ENCODE measurements around the gene PIK3R4.

Gene PIK3R4

DNA sequence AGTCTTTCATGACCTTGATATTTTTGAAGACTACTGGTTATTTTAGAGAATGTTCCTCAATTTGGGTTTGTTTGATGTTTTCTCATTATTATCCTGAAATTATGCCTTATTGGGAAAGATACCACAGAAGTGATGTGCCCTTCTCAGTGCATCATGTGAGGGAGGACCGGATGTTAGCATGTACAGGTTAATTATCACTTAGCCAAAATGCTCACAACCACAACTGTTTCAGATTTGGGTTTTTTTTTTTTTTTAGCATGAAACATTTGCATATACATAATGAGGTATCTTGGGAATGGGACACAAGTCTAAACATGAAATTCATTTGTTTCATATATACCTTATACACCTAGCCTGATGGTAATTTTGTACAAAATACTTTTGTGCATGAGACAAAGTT, 59.8 kb downstream of the PIK3R4 start:
- no peak overlapping the region for H3K9ac ChIP-seq (ENCODE audit: low read depth, low read length, poor library complexity, severe bottlenecking)
- H3K4me1 ChIP-seq (ENCODE audit: insufficient read depth, low read length, poor library complexity, severe bottlenecking), result no peaks in the 10 kb centered on the region
- H3K4me2 ChIP-seq (ENCODE audit: low read depth, low read length, poor library complexity, severe bottlenecking), result no peak overlapping the region
- H3F3A ChIP-seq (ENCODE audit: low read depth), result no peaks in the 10 kb centered on the region
- no peak overlapping the region for H2AFZ ChIP-seq (ENCODE audit: low read length)
- H3K9me2 ChIP-seq (replicated peaks; ENCODE audit: low read depth, low read length), result no peaks in the 10 kb centered on the region
- H3K79me2 ChIP-seq (ENCODE audit: insufficient read depth, low read length), result no peaks in the 10 kb centered on the region
- H4K20me1 ChIP-seq (ENCODE audit: insufficient read depth, low read length, poor library complexity, severe bottlenecking), result no peaks in the 10 kb centered on the region
- peaks cover 62% of the 10 kb centered on the region; the same call in 1 of the 2 replicates for H3K36me3 ChIP-seq (ENCODE audit: insufficient read depth, low read length)
- TF ChIP-seq, protein P1, sequence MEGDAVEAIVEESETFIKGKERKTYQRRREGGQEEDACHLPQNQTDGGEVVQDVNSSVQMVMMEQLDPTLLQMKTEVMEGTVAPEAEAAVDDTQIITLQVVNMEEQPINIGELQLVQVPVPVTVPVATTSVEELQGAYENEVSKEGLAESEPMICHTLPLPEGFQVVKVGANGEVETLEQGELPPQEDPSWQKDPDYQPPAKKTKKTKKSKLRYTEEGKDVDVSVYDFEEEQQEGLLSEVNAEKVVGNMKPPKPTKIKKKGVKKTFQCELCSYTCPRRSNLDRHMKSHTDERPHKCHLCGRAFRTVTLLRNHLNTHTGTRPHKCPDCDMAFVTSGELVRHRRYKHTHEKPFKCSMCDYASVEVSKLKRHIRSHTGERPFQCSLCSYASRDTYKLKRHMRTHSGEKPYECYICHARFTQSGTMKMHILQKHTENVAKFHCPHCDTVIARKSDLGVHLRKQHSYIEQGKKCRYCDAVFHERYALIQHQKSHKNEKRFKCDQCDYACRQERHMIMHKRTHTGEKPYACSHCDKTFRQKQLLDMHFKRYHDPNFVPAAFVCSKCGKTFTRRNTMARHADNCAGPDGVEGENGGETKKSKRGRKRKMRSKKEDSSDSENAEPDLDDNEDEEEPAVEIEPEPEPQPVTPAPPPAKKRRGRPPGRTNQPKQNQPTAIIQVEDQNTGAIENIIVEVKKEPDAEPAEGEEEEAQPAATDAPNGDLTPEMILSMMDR (conservative IDR thresholded peaks at IDR 0.05; ENCODE audit: low read length), result no peak
- no peak for TF ChIP-seq EZH2phosphoT487 (IDR thresholded peaks at IDR 0.05; ENCODE audit: borderline replicate concordance)
- H3K27me3 ChIP-seq (ENCODE audit: insufficient read depth, low read length, poor library complexity, severe bottlenecking), result no peaks in the 10 kb centered on the region
- H3K4me3 ChIP-seq (ENCODE audit: low read length, poor library complexity, severe bottlenecking), result no peak overlapping the region
- no peaks in the 10 kb centered on the region for H3K9me3 ChIP-seq (ENCODE audit: insufficient read depth, low read depth, low read length)

DNA sequence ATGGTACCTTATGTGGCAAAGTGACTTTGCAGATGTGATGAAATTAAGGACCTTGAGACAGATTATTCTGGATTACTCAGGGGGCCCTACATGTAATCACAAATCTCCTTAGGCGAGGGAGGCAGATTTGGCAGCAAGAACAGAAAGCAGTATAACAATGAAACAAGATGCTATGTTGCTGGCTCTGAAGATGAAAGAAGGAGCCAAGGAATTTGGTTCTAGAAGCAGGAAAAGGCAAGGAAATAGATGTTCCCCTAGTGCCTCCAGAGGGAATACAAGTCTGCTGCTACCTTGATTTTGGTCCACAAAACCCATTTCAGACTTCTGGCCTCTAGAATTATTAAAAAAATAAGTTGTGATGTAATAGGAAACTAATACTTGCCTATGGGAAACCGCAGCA, 64.5 kb downstream of the PIK3R4 start:
- peaks cover 8% of the 10 kb centered on the region for H3K4me1 ChIP-seq (ENCODE audit: insufficient read depth, low read length, poor library complexity, severe bottlenecking)
- H3K9me3 ChIP-seq (ENCODE audit: insufficient read depth, low read depth, low read length), result no peaks in the 10 kb centered on the region
- H4K20me1 ChIP-seq (ENCODE audit: insufficient read depth, low read length, poor library complexity, severe bottlenecking), result no peaks in the 10 kb centered on the region
- TF ChIP-seq, protein P1 (conservative IDR thresholded peaks at IDR 0.05; ENCODE audit: low read length), result no peak
- TF ChIP-seq EZH2phosphoT487 (IDR thresholded peaks at IDR 0.05; ENCODE audit: borderline replicate concordance), result no peak
- H3K9ac ChIP-seq (ENCODE audit: low read depth, low read length, poor library complexity, severe bottlenecking), result no peak overlapping the region
- no peak overlapping the region for H3K4me3 ChIP-seq (ENCODE audit: low read length, poor library complexity, severe bottlenecking)
- H2AFZ ChIP-seq (ENCODE audit: low read length), result no peak overlapping the region
- no peaks in the 10 kb centered on the region for H3K27me3 ChIP-seq (ENCODE audit: insufficient read depth, low read length, poor library complexity, severe bottlenecking)
- no peaks in the 10 kb centered on the region for H3F3A ChIP-seq (ENCODE audit: low read depth)
- H3K9me2 ChIP-seq (replicated peaks; ENCODE audit: low read depth, low read length), result no peaks in the 10 kb centered on the region
- no peak overlapping the region for H3K4me2 ChIP-seq (ENCODE audit: low read depth, low read length, poor library complexity, severe bottlenecking)
- H3K36me3 ChIP-seq (ENCODE audit: insufficient read depth, low read length), result peaks cover 72% of the 10 kb centered on the region
- H3K79me2 ChIP-seq (ENCODE audit: insufficient read depth, low read length), result no peaks in the 10 kb centered on the region

DNA sequence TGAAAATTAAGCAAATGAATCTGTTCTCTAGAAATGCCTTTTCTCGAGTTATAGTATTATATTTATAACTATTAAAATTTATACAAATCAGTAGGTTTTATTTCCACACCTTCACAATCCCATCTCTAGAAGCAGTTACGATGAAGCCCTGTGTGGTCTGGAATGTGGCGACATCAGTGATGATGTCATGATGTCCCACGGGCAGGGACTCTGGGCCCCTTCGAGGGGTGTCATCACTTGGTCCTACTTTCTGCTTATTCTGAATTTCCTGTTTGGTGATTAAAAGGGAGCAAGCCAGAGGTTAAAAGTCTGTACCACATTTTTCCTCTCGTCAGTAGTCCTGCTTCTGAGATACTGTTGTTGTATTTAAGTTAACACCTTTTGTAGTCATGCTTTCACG, 67.4 kb downstream of the PIK3R4 start:
- Histone ChIP-seq H3K4me1 (ENCODE audit: insufficient read depth, low read length, poor library complexity, severe bottlenecking) (peaks cover 8% of the 10 kb centered on the region), H3K27me3 (ENCODE audit: insufficient read depth, low read length, poor library complexity, severe bottlenecking) (no peaks in the 10 kb centered on the region), H3K4me3 (ENCODE audit: low read length, poor library complexity, severe bottlenecking) (no peak overlapping the region), H3K9me2 (replicated peaks; ENCODE audit: low read depth, low read length) (no peaks in the 10 kb centered on the region), H3K9ac (ENCODE audit: low read depth, low read length, poor library complexity, severe bottlenecking) (no peak overlapping the region), H3F3A (ENCODE audit: low read depth) (no peaks in the 10 kb centered on the region), H3K4me2 (ENCODE audit: low read depth, low read length, poor library complexity, severe bottlenecking) (no peak overlapping the region), H3K36me3 (ENCODE audit: insufficient read depth, low read length) (peaks cover 58% of the 10 kb centered on the region), H2AFZ (ENCODE audit: low read length) (no peak overlapping the region), H3K9me3 (ENCODE audit: insufficient read depth, low read depth, low read length) (no peaks in the 10 kb centered on the region), H4K20me1 (ENCODE audit: insufficient read depth, low read length, poor library complexity, severe bottlenecking) (no peaks in the 10 kb centered on the region), H3K79me2 (ENCODE audit: insufficient read depth, low read length) (no peaks in the 10 kb centered on the region)
- TF ChIP-seq, protein P1 (conservative IDR thresholded peaks at IDR 0.05; ENCODE audit: low read length), result no peak
- TF ChIP-seq EZH2phosphoT487 (IDR thresholded peaks at IDR 0.05; ENCODE audit: borderline replicate concordance), result no peak
